Ascending aorta (tissue), 2 donors: Measurements from ENCODE around the gene FNBP1L. TPM values are rescaled to one million over a fixed set of nuclear protein-coding genes. Genes with fewer than 3 reads are reported as not detected.

Experiments
- DNase-seq, 2 donors: peaks; one replicate each; pipeline ENCODE4 v3.0.0-alpha.2; 2019; ENCODE audit warnings: low spot score in 2 of 2
- H3K27ac ChIP-seq, 2 donors: fragments of 200-600 bp; sonication (generic); one replicate each; pipeline ENCODE4 v1.5.1; 2016 to 2017; ENCODE audit warnings: mild to moderate bottlenecking in 1 of 2
- H3K27me3 ChIP-seq: fragments of 200-600 bp; sonication (generic); one replicate; pipeline ENCODE4 v1.5.1; 2017
- H3K36me3 ChIP-seq, 2 donors: fragments of 200-600 bp; sonication (generic); one replicate each; pipeline ENCODE4 v1.5.1; 2016
- H3K4me1 ChIP-seq, 2 donors: fragments of 200-600 bp; sonication (generic); one replicate each; pipeline ENCODE4 v1.5.1; 2016 to 2017; ENCODE audit warnings: mild to moderate bottlenecking in 1 of 2
- H3K4me3 ChIP-seq, 2 donors: fragments of 200-600 bp; sonication (generic); one replicate each; pipeline ENCODE4 v1.5.1; 2016 to 2017; ENCODE audit warnings: mild to moderate bottlenecking in 1 of 2
- H3K9me3 ChIP-seq, 2 donors: fragments of 200-600 bp; sonication (generic); one replicate each; pipeline ENCODE4 v1.5.1; 2016
- intact Hi-C: fragments of 100-400 bp; cut with DNase I; formaldehyde crosslinking; loops from one replicate; pipeline ENCODE4 v1.15.1; 2023
- total RNA-seq: library from RNA; depleted of rRNA; stranded (reverse); fragments of >200 nt; gene quantifications from one replicate; pipeline ENCODE4 v1.1.0, GENCODE V29; 2016
- TF ChIP-seq, protein P1 (sequence below), 3 experiments: fragments of 200-600 bp in 2 of 3; fragments of 450-650 bp in 1 of 3; sonication (generic) in 2 of 3; IDR thresholded peaks; one replicate each; pipeline ENCODE4 v1.5.1; 2016 to 2019; ENCODE audit warnings: antibody characterized with exemption in 3 of 3, mild to moderate bottlenecking in 1 of 3, moderate library complexity in 1 of 3

FNBP1L gene
- total RNA-seq, 1 donor from 2014 or later = 12.6 TPM

DNA sequence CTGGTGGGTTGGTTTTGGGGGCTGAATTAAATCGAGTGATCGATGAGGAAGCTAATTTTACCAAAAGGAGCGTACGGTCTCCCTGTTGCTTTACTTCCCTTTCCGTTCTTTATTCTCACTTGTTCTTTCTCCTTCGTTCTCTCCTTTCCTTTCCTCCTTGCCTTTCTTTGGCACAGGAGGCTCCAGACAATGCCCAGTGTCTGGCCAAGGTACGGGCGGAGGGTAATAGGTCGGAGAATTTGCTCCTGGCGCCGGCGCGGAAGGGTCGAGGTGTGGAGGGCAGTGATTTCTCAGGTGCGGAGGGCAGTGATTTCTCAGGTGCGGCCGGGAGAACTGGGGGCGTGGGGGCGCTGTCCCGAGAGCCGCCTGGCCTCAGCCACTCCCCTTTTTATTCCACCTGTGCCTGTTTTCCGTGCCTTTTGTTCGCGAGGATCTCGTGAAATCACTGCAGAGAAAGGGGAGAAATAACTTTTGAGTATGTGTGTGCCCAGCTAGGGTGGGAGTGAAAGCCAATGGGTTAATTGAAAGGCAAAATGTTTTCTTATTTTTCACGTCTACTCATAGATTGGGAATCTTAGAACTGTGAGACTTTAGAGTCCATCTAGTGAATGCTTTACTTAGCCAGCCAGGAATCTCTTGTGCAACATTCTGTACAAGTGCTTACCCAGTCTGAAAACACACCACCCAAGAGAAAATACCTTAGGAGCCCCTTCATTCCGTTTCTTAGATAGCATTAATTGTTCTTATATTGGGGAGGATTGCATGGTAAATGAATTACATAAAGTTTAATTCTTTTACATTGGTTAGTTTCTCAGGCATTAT lies 1.3 kb downstream of the FNBP1L start:
- peaks cover 0 to 3% of the 10 kb centered on the region in 2 donors for H3K4me1 ChIP-seq
- no peaks in the 10 kb centered on the region for H3K27me3 ChIP-seq
- TF ChIP-seq, protein P1, sequence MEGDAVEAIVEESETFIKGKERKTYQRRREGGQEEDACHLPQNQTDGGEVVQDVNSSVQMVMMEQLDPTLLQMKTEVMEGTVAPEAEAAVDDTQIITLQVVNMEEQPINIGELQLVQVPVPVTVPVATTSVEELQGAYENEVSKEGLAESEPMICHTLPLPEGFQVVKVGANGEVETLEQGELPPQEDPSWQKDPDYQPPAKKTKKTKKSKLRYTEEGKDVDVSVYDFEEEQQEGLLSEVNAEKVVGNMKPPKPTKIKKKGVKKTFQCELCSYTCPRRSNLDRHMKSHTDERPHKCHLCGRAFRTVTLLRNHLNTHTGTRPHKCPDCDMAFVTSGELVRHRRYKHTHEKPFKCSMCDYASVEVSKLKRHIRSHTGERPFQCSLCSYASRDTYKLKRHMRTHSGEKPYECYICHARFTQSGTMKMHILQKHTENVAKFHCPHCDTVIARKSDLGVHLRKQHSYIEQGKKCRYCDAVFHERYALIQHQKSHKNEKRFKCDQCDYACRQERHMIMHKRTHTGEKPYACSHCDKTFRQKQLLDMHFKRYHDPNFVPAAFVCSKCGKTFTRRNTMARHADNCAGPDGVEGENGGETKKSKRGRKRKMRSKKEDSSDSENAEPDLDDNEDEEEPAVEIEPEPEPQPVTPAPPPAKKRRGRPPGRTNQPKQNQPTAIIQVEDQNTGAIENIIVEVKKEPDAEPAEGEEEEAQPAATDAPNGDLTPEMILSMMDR (IDR thresholded peaks at IDR 0.05) = no peak
- peak overlapping the region in 1 of 2 donors; percentile 66 for H3K27ac ChIP-seq
- no peaks in the 10 kb centered on the region for H3K36me3 ChIP-seq
- DNase-seq = no peak
- H3K9me3 ChIP-seq = no peaks in the 10 kb centered on the region
- peak overlapping the region; percentile 93 to 95 for H3K4me3 ChIP-seq
- intact Hi-C loops = loop anchor here (10.0 kb wide), 1 partner anchor 106 kb away; no protein-coding TSS in a partner anchor

DNA sequence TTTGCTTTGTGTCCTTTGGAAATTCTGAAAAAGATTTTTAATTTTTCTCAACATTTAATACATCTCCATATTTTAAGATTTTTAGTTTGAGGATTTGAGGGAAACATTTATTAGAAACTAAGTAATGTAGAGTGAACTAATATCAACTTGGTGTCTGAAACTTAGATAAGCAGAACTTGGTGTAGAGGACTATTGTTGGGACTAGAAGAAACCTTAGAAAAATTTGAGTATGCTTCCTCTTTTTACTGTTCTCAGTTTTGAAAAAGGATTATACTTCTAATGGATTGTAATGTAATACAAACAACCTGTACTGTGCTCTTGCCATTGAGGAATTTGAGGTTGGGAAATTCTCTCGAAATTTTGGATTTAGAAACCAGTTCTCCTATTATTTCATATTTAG lies 2.4 kb downstream of the FNBP1L start:
- no peaks in the 10 kb centered on the region for H3K27me3 ChIP-seq
- H3K27ac ChIP-seq = no peak overlapping the region
- TF ChIP-seq, protein P1 (IDR thresholded peaks at IDR 0.05) = no peak
- H3K4me1 ChIP-seq = peaks cover 0 to 3% of the 10 kb centered on the region in 2 donors
- no peak overlapping the region for H3K4me3 ChIP-seq
- intact Hi-C loops = no loop called here
- no peaks in the 10 kb centered on the region for H3K9me3 ChIP-seq
- no peak for DNase-seq
- H3K36me3 ChIP-seq = no peaks in the 10 kb centered on the region

DNA sequence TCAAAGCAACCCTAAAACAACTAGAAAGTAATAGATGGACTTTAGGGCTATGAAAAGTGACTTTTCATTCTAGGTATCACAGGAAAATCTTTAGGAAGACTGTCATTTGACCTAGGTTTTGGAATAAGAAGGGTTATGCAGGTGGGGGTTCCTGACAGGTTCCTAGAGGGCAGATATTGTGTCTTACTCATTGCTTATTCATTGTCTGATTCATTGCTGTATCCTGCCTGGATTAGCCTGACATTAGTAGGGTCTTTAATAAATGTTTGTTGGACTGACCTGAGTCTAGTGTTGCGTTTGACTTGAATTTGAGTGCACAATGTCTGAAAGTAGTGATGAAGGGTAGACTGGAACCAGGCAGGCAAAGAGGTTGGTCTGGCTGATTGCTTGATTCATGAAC lies 6.0 kb downstream of the FNBP1L start:
- TF ChIP-seq, protein P1 (IDR thresholded peaks at IDR 0.05) = no peak
- DNase-seq = no peak
- no peaks in the 10 kb centered on the region for H3K36me3 ChIP-seq
- H3K27ac ChIP-seq = no peak overlapping the region
- intact Hi-C loops = no loop called here
- H3K27me3 ChIP-seq = no peaks in the 10 kb centered on the region
- no peaks in the 10 kb centered on the region for H3K9me3 ChIP-seq
- H3K4me3 ChIP-seq = no peak overlapping the region
- H3K4me1 ChIP-seq = peaks cover 0 to 3% of the 10 kb centered on the region in 2 donors

DNA sequence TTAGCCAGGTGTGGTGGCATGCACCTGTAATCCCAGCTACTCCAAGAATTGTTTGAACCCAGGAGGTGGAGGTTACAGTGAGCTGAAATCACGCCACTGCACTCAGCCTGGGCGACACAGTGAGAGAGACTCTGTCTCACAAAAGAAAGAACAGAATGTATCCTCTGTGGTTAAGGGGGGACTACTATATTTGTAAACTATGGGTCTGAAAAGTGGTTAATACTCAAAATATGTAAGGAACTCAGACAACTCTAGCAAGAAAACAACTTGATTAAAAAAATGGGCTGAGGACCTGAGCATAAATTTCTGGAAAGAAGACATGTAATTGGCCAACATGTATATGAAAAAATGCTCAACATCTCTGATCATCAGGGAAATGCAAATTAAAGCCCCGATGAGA lies 11.2 kb downstream of the FNBP1L start:
- Histone ChIP-seq H3K36me3 (no peaks in the 10 kb centered on the region), H3K27me3 (no peaks in the 10 kb centered on the region), H3K4me3 (no peak overlapping the region), H3K9me3 (no peaks in the 10 kb centered on the region), H3K4me1 (no peaks in the 10 kb centered on the region), H3K27ac (no peak overlapping the region)
- intact Hi-C loops = no loop called here
- TF ChIP-seq, protein P1 (IDR thresholded peaks at IDR 0.05) = no peak
- no peak for DNase-seq

DNA sequence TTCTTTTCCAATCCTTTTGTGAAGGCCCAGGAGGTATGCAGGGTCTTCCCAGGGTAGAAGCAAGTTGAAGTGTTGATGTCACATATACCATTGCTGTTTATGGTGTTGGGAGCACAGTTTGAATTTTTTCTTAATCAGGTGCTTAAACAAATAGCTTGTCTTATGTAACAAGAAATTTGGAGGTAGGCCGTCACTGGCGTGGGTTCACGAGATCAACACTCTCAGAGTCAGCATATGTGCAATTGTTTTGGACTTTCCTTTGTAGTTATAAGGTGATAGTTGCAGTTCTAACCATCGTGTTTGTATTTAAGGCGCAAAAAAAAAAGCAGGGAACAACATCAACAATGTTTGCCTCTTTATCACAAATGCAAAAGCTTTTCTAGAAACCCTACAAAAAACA lies 13.3 kb downstream of the FNBP1L start:
- no peaks in the 10 kb centered on the region for H3K27me3 ChIP-seq

More for the DNA sequence above, 13.3 kb downstream of the FNBP1L start:
- DNase-seq = no peak
- no peaks in the 10 kb centered on the region for H3K4me1 ChIP-seq
- H3K4me3 ChIP-seq = no peak overlapping the region
- no peak overlapping the region for H3K27ac ChIP-seq
- TF ChIP-seq, protein P1 (IDR thresholded peaks at IDR 0.05) = no peak
- intact Hi-C loops = no loop called here
- H3K9me3 ChIP-seq = no peaks in the 10 kb centered on the region
- H3K36me3 ChIP-seq = no peaks in the 10 kb centered on the region
